Lower leg skin (tissue), 3 donors: ENCODE data around the gene IL2RG.

Experiments
- CTCF ChIP-seq, 3 donors: fragments of 450-650 bp; IDR thresholded peaks; one replicate each; pipeline ENCODE4 v1.5.1; 2016; ENCODE audit warnings: antibody characterized with exemption in 3 of 3, mild to moderate bottlenecking in 3 of 3, moderate library complexity in 2 of 3
- POLR2A ChIP-seq, 2 donors: fragments of 450-650 bp; IDR thresholded peaks; one replicate each; pipeline ENCODE4 v1.6.1; 2016 to 2017; ENCODE audit warnings: antibody characterized with exemption in 2 of 2, mild to moderate bottlenecking in 1 of 2, moderate library complexity in 1 of 2

GRCh38 chrX:71107762-71108360 is 3.5 kb downstream of the IL2RG start:
- no peak for TF ChIP-seq CTCF (IDR thresholded peaks at IDR 0.05)
- no peak for TF ChIP-seq POLR2A (IDR thresholded peaks at IDR 0.05)
